ENCODE measurements around the gene HUNK.
"Not testable (repeated sequence)": the region's sequence is repeated elsewhere in the genome, so short reads cannot be mapped to it uniquely, and the experiment has no call there.

HUNK gene

GRCh38 chr21:31924548-31924947 is 51.7 kb downstream of the HUNK start:
- no peak for DNase-seq

GRCh38 chr21:31926498-31926897 is 53.7 kb downstream of the HUNK start:
- DNase-seq: no peak

- DNase-seq: no peak
Measured at GRCh38 chr21:31927689-31928353, 55.0 kb downstream of the HUNK start.

- DNase-seq: no peak
Measured at GRCh38 chr21:31928656-31929055, 55.8 kb downstream of the HUNK start.

GRCh38 chr21:31929548-31929947 is 56.7 kb downstream of the HUNK start:
- no peak for DNase-seq

- no peak for DNase-seq
Measured at GRCh38 chr21:31930001-31930400, 57.2 kb downstream of the HUNK start.

GRCh38 chr21:31931644-31932469 is 59.0 kb downstream of the HUNK start:
- DNase-seq: no peak

- no peak for DNase-seq
Measured at GRCh38 chr21:31932470-31932764, 59.6 kb downstream of the HUNK start.

- DNase-seq: no peak
Measured at GRCh38 chr21:31937303-31937702, 64.5 kb downstream of the HUNK start.

GRCh38 chr21:31938330-31939301 is 65.8 kb downstream of the HUNK start:
- no peak for DNase-seq

GRCh38 chr21:31941694-31942093 is 68.9 kb downstream of the HUNK start:
- no peak for DNase-seq

- DNase-seq: no peak
Measured at GRCh38 chr21:31943561-31943960, 70.7 kb downstream of the HUNK start.

GRCh38 chr21:31945141-31945540 is 72.3 kb downstream of the HUNK start:
- DNase-seq: no peak

GRCh38 chr21:31945546-31945945 is 72.7 kb downstream of the HUNK start:
- DNase-seq: no peak

- no peak for DNase-seq
Measured at GRCh38 chr21:31946231-31946630, 73.4 kb downstream of the HUNK start.

- DNase-seq: not testable (repeated sequence)
Measured at GRCh38 chr21:31946876-31947550, 74.2 kb downstream of the HUNK start.

GRCh38 chr21:31948676-31949075 is 75.9 kb downstream of the HUNK start:
- DNase-seq: no peak

- DNase-seq: no peak
Measured at GRCh38 chr21:31952828-31953227, 80.0 kb downstream of the HUNK start.

- DNase-seq: peak in 1 of 2 donors; percentile 28
Measured at GRCh38 chr21:31957631-31958030, 84.8 kb downstream of the HUNK start.

GRCh38 chr21:31959881-31960280 is 87.1 kb downstream of the HUNK start:
- DNase-seq: no peak

GRCh38 chr21:31961027-31961426 is 88.2 kb downstream of the HUNK start:
- DNase-seq: no peak

GRCh38 chr21:31961704-31962103 is 88.9 kb downstream of the HUNK start:
- DNase-seq: no peak

GRCh38 chr21:31964692-31965091 is 91.9 kb downstream of the HUNK start:
- DNase-seq: no peak

Data from CD4-positive, alpha-beta T cell treated with Interleukin-4 for 1 hour (primary cell).